ENCODE data around the gene E2F7.
A peak's percentile ranks its signal among the peaks of the same experiment; 100 is the strongest.

E2F7 gene

GRCh38 chr12:77001276-77001675, 64.1 kb downstream of the E2F7 start:
- Histone ChIP-seq H3K9ac (ENCODE audit: low read depth, low read length, poor library complexity) (no peak overlapping the region), H3K23ac (ENCODE audit: low read depth, low read length, poor library complexity) (no peak overlapping the region), H3K79me1 (ENCODE audit: low read depth, low read length) (no peaks in the 10 kb centered on the region), H4K8ac (ENCODE audit: low read depth, low read length) (peak overlapping the region; percentile 25), H2AFZ (ENCODE audit: low read length) (peak overlapping the region; percentile 19), H3K4me3 (ENCODE audit: low read length in 2 of 2) (no peak overlapping the region), H3K9me3 (replicated peaks in 1 of 2; ENCODE audit: control insufficient read depth in 2 of 2, insufficient read depth in 1 of 2, low read depth in 1 of 2, low read length in 2 of 2) (no peaks in the 10 kb centered on the region), H4K91ac (ENCODE audit: low read depth, low read length, poor library complexity) (no peak overlapping the region), H2BK120ac (ENCODE audit: low read depth, low read length) (no peak overlapping the region), H3K4me2 (ENCODE audit: insufficient read depth, low read length, poor library complexity, severe bottlenecking) (no peak overlapping the region), H3K18ac (ENCODE audit: low read length) (no peak overlapping the region), H3K36me3 (replicated peaks in 1 of 2; ENCODE audit: control insufficient read depth in 2 of 2, insufficient read depth in 2 of 2, low read length in 2 of 2) (no peaks in the 10 kb centered on the region), H2BK5ac (ENCODE audit: low read length) (no peak overlapping the region), H3K4me1 (ENCODE audit: control insufficient read depth in 2 of 2, insufficient read depth in 1 of 2, low read depth in 1 of 2, low read length in 2 of 2) (no peaks in the 10 kb centered on the region), H3K27ac (replicated peaks; ENCODE audit: low read length) (no peak overlapping the region), H3K14ac (ENCODE audit: low read length) (no peak overlapping the region), H3K27me3 (ENCODE audit: control insufficient read depth in 3 of 3, insufficient read depth in 3 of 3, low read depth in 1 of 3, low read length in 3 of 3) (no peaks in the 10 kb centered on the region), H2BK12ac (ENCODE audit: low read length) (no peak overlapping the region), H2AK5ac (ENCODE audit: low read depth, low read length) (no peak overlapping the region), H3K4ac (ENCODE audit: low read length) (no peak overlapping the region), H2BK15ac (ENCODE audit: low read length) (no peak overlapping the region)
- no CpG with 5 or more reads among the region's 18 CpGs for WGBS, 2 donors (ENCODE audit: extremely low coverage in 2 of 2, insufficient read length in 2 of 2, insufficient replicate concordance in 1 of 2)
- DNase-seq (ENCODE audit: low spot score): no peak

GRCh38 chr12:76998908-76999556, 66.3 kb downstream of the E2F7 start:
- WGBS, 2 donors (ENCODE audit: extremely low coverage in 2 of 2, insufficient read length in 2 of 2, insufficient replicate concordance in 1 of 2): no CpG with 5 or more reads among the region's 2 CpGs
- no peak overlapping the region for H4K91ac ChIP-seq (ENCODE audit: low read depth, low read length, poor library complexity)
- H2AK5ac ChIP-seq (ENCODE audit: low read depth, low read length): no peak overlapping the region
- no peaks in the 10 kb centered on the region for H3K79me1 ChIP-seq (ENCODE audit: low read depth, low read length)
- H3K4me2 ChIP-seq (ENCODE audit: insufficient read depth, low read length, poor library complexity, severe bottlenecking): no peak overlapping the region
- H3K18ac ChIP-seq (ENCODE audit: low read length): no peak overlapping the region
- no peak overlapping the region for H2BK120ac ChIP-seq (ENCODE audit: low read depth, low read length)
- H3K4ac ChIP-seq (ENCODE audit: low read length): no peak overlapping the region
- H3K9me3 ChIP-seq (replicated peaks in 1 of 2; ENCODE audit: control insufficient read depth in 2 of 2, insufficient read depth in 1 of 2, low read depth in 1 of 2, low read length in 2 of 2): no peaks in the 10 kb centered on the region
- H3K27me3 ChIP-seq (ENCODE audit: control insufficient read depth in 3 of 3, insufficient read depth in 3 of 3, low read depth in 1 of 3, low read length in 3 of 3): no peaks in the 10 kb centered on the region
- no peak overlapping the region for H2AFZ ChIP-seq (ENCODE audit: low read length)
- no peak overlapping the region for H3K27ac ChIP-seq (replicated peaks; ENCODE audit: low read length)
- H3K14ac ChIP-seq (ENCODE audit: low read length): no peak overlapping the region
- no peak overlapping the region for H3K23ac ChIP-seq (ENCODE audit: low read depth, low read length, poor library complexity)
- no peak for DNase-seq (ENCODE audit: low spot score)
- H3K9ac ChIP-seq (ENCODE audit: low read depth, low read length, poor library complexity): no peak overlapping the region
- H3K4me3 ChIP-seq (ENCODE audit: low read length in 2 of 2): no peak overlapping the region
- H2BK5ac ChIP-seq (ENCODE audit: low read length): no peak overlapping the region
- no peaks in the 10 kb centered on the region for H3K36me3 ChIP-seq (replicated peaks in 1 of 2; ENCODE audit: control insufficient read depth in 2 of 2, insufficient read depth in 2 of 2, low read length in 2 of 2)
- no peaks in the 10 kb centered on the region for H3K4me1 ChIP-seq (ENCODE audit: control insufficient read depth in 2 of 2, insufficient read depth in 1 of 2, low read depth in 1 of 2, low read length in 2 of 2)
- no peak overlapping the region for H2BK12ac ChIP-seq (ENCODE audit: low read length)
- H4K8ac ChIP-seq (ENCODE audit: low read depth, low read length): no peak overlapping the region
- no peak overlapping the region for H2BK15ac ChIP-seq (ENCODE audit: low read length)

- H3K4ac ChIP-seq (ENCODE audit: low read length): no peak overlapping the region
- H2BK5ac ChIP-seq (ENCODE audit: low read length): no peak overlapping the region
- H3K27me3 ChIP-seq (ENCODE audit: control insufficient read depth in 3 of 3, insufficient read depth in 3 of 3, low read depth in 1 of 3, low read length in 3 of 3): no peaks in the 10 kb centered on the region
- H2AFZ ChIP-seq (ENCODE audit: low read length): no peak overlapping the region
- no peak overlapping the region for H3K4me2 ChIP-seq (ENCODE audit: insufficient read depth, low read length, poor library complexity, severe bottlenecking)
- H3K23ac ChIP-seq (ENCODE audit: low read depth, low read length, poor library complexity): no peak overlapping the region
- H3K18ac ChIP-seq (ENCODE audit: low read length): no peak overlapping the region
- H2BK120ac ChIP-seq (ENCODE audit: low read depth, low read length): no peak overlapping the region
- no CpG with 5 or more reads among the region's 4 CpGs for WGBS, 2 donors (ENCODE audit: extremely low coverage in 2 of 2, insufficient read length in 2 of 2, insufficient replicate concordance in 1 of 2)
- no peaks in the 10 kb centered on the region for H3K79me1 ChIP-seq (ENCODE audit: low read depth, low read length)
- H2BK12ac ChIP-seq (ENCODE audit: low read length): no peak overlapping the region
- no peaks in the 10 kb centered on the region for H3K9me3 ChIP-seq (replicated peaks in 1 of 2; ENCODE audit: control insufficient read depth in 2 of 2, insufficient read depth in 1 of 2, low read depth in 1 of 2, low read length in 2 of 2)
- no peak overlapping the region for H3K9ac ChIP-seq (ENCODE audit: low read depth, low read length, poor library complexity)
- H3K14ac ChIP-seq (ENCODE audit: low read length): no peak overlapping the region
- no peaks in the 10 kb centered on the region for H3K36me3 ChIP-seq (replicated peaks in 1 of 2; ENCODE audit: control insufficient read depth in 2 of 2, insufficient read depth in 2 of 2, low read length in 2 of 2)
- H3K27ac ChIP-seq (replicated peaks; ENCODE audit: low read length): no peak overlapping the region
- no peak for DNase-seq (ENCODE audit: low spot score)
- H3K4me3 ChIP-seq (ENCODE audit: low read length in 2 of 2): no peak overlapping the region
- no peak overlapping the region for H2AK5ac ChIP-seq (ENCODE audit: low read depth, low read length)
- H3K4me1 ChIP-seq (ENCODE audit: control insufficient read depth in 2 of 2, insufficient read depth in 1 of 2, low read depth in 1 of 2, low read length in 2 of 2): no peaks in the 10 kb centered on the region
- H2BK15ac ChIP-seq (ENCODE audit: low read length): no peak overlapping the region
- no peak overlapping the region for H4K91ac ChIP-seq (ENCODE audit: low read depth, low read length, poor library complexity)
- H4K8ac ChIP-seq (ENCODE audit: low read depth, low read length): no peak overlapping the region
Observed at GRCh38 chr12:76998386-76998785, 67.0 kb downstream of the E2F7 start.

- WGBS, 2 donors (ENCODE audit: extremely low coverage in 2 of 2, insufficient read length in 2 of 2, insufficient replicate concordance in 1 of 2): no CpG with 5 or more reads among the region's 4 CpGs
- no peak overlapping the region for H3K27ac ChIP-seq (replicated peaks; ENCODE audit: low read length)
- no peak overlapping the region for H3K4me2 ChIP-seq (ENCODE audit: insufficient read depth, low read length, poor library complexity, severe bottlenecking)
- no peak overlapping the region for H2AK5ac ChIP-seq (ENCODE audit: low read depth, low read length)
- H3K9me3 ChIP-seq (replicated peaks in 1 of 2; ENCODE audit: control insufficient read depth in 2 of 2, insufficient read depth in 1 of 2, low read depth in 1 of 2, low read length in 2 of 2): no peaks in the 10 kb centered on the region
- no peaks in the 10 kb centered on the region for H3K79me1 ChIP-seq (ENCODE audit: low read depth, low read length)
- H3K9ac ChIP-seq (ENCODE audit: low read depth, low read length, poor library complexity): no peak overlapping the region
- no peak overlapping the region for H3K18ac ChIP-seq (ENCODE audit: low read length)
- H3K14ac ChIP-seq (ENCODE audit: low read length): no peak overlapping the region
- H4K91ac ChIP-seq (ENCODE audit: low read depth, low read length, poor library complexity): no peak overlapping the region
- H3K23ac ChIP-seq (ENCODE audit: low read depth, low read length, poor library complexity): no peak overlapping the region
- no peak overlapping the region for H3K4ac ChIP-seq (ENCODE audit: low read length)
- no peak overlapping the region for H3K4me3 ChIP-seq (ENCODE audit: low read length in 2 of 2)
- no peak overlapping the region for H2BK12ac ChIP-seq (ENCODE audit: low read length)
- no peaks in the 10 kb centered on the region for H3K4me1 ChIP-seq (ENCODE audit: control insufficient read depth in 2 of 2, insufficient read depth in 1 of 2, low read depth in 1 of 2, low read length in 2 of 2)
- H2BK5ac ChIP-seq (ENCODE audit: low read length): no peak overlapping the region
- H4K8ac ChIP-seq (ENCODE audit: low read depth, low read length): no peak overlapping the region
- no peak overlapping the region for H2BK15ac ChIP-seq (ENCODE audit: low read length)
- no peaks in the 10 kb centered on the region for H3K36me3 ChIP-seq (replicated peaks in 1 of 2; ENCODE audit: control insufficient read depth in 2 of 2, insufficient read depth in 2 of 2, low read length in 2 of 2)
- H2BK120ac ChIP-seq (ENCODE audit: low read depth, low read length): no peak overlapping the region
- H3K27me3 ChIP-seq (ENCODE audit: control insufficient read depth in 3 of 3, insufficient read depth in 3 of 3, low read depth in 1 of 3, low read length in 3 of 3): no peaks in the 10 kb centered on the region
- no peak overlapping the region for H2AFZ ChIP-seq (ENCODE audit: low read length)
- no peak for DNase-seq (ENCODE audit: low spot score)
Observed at GRCh38 chr12:76997011-76997780, 68.2 kb downstream of the E2F7 start.
